Panc1 (cell line): ENCODE results near the gene AKAP7. TPM values are rescaled to one million over a fixed set of nuclear protein-coding genes. Genes with fewer than 3 reads are reported as not detected.
A peak's percentile ranks its signal among the peaks of the same experiment; 100 is the strongest.

Experiments used
- ATAC-seq: fragments of 200-7000 bp; cut with Tn5 transposase; 2 replicates; pipeline ENCODE4 v1.9.1; 2020; ENCODE audit warnings: mild to moderate bottlenecking, moderate library complexity
- BruUV-seq: library from RNA; stranded (reverse); fragments of 400-500 nt; replicated peaks from 2 replicates; lab custom pipeline; 2021; lab: Mats Ljungman, UMichigan
- CTCF ChIA-PET: fragments of 300-600 bp; sonication (Branson Sonifier 250); formaldehyde crosslinking; loops from one replicate; lab custom pipeline; 2022; ENCODE audit warnings: antibody characterized with exemption; lab: Charles Lee
- POLR2A ChIA-PET: fragments of 300-600 bp; sonication (Branson Sonifier 250); formaldehyde crosslinking; loops from one replicate; lab custom pipeline; 2022; ENCODE audit warnings: antibody characterized with exemption; lab: Charles Lee
- DNase-seq: peaks from one replicate; pipeline ENCODE4 v3.0.0-alpha.2; 2010; ENCODE audit warnings: low read depth, low spot score
- H3K27ac ChIP-seq: 2 replicates; pipeline ENCODE4 v1.5.1; 2011; ENCODE audit warnings: mild to moderate bottlenecking, low read length, inconsistent platforms
- H3K27me3 ChIP-seq: fragments of 200-500 bp; sonication (Bioruptor generic); 2 replicates; pipeline ENCODE4 v1.6.0; 2014; ENCODE audit warnings: low read length, inconsistent platforms; ENCODE audit not compliant: control insufficient read depth, insufficient read depth
- H3K36me3 ChIP-seq: fragments of 200-500 bp; sonication (Bioruptor generic); 2 replicates; pipeline ENCODE4 v1.5.1; 2014; ENCODE audit warnings: inconsistent platforms, mild to moderate bottlenecking, low read length, moderate library complexity; ENCODE audit not compliant: control insufficient read depth, insufficient read depth
- H3K4me1 ChIP-seq: 2 replicates; pipeline ENCODE4 v1.5.1; 2011; ENCODE audit warnings: inconsistent platforms, mild to moderate bottlenecking, low read length, moderate library complexity; ENCODE audit not compliant: control insufficient read depth, insufficient read depth
- H3K4me3 ChIP-seq, 2 experiments: 2 replicates each; pipeline ENCODE4 v1.5.1; 2011 to 2012; ENCODE audit warnings: low read depth in 2 of 2, low read length in 2 of 2, mild to moderate bottlenecking in 2 of 2, inconsistent platforms in 1 of 2, moderate library complexity in 1 of 2
- H3K9me3 ChIP-seq: fragments of 200-500 bp; sonication (Bioruptor generic); 2 replicates; pipeline ENCODE4 v1.5.1; 2014; ENCODE audit warnings: low read depth, mild to moderate bottlenecking, inconsistent platforms, low read length, moderate library complexity; ENCODE audit not compliant: control insufficient read depth, insufficient read depth
- POLR2AphosphoS5 ChIP-seq: IDR thresholded peaks from 2 replicates; pipeline ENCODE4 v1.6.1; 2012; ENCODE audit warnings: mild to moderate bottlenecking, low read depth, low read length, moderate library complexity
- REST ChIP-seq, 2 experiments: IDR thresholded peaks; 2 replicates each; pipeline ENCODE4 v1.6.1; 2011 to 2012; ENCODE audit warnings: low read depth in 2 of 2, control low read depth in 1 of 2, low read length in 1 of 2, mild to moderate bottlenecking in 1 of 2, moderate library complexity in 1 of 2; ENCODE audit not compliant: insufficient read depth in 1 of 2
- SIN3A ChIP-seq: IDR thresholded peaks from 2 replicates; pipeline ENCODE4 v1.6.1; 2012; ENCODE audit warnings: low read depth, mild to moderate bottlenecking, low read length, moderate library complexity, borderline replicate concordance; ENCODE audit not compliant: insufficient read depth
- TCF7L2 ChIP-seq: IDR thresholded peaks from 2 replicates; pipeline ENCODE4 v1.6.1; 2011; ENCODE audit warnings: mild to moderate bottlenecking, low read depth, low read length, inconsistent platforms
- in situ Hi-C: cut with HindIII; loops from 2 replicates; pipeline ENCODE4 v1.10.0; 2016; ENCODE audit warnings: low sequenced_read_pairs, low pct_unique_long_range_greater_than_20kb
- intact Hi-C: fragments of 100-400 bp; cut with micrococcal nuclease; formaldehyde crosslinking; loops from one replicate; pipeline ENCODE4 v1.10.0; 2022; ENCODE audit not compliant: unreplicated experiment
- total RNA-seq: library from RNA; stranded (reverse); gene quantifications from one replicate; pipeline ENCODE4 v1.2.1, GENCODE V29; 2021; ENCODE audit not compliant: unreplicated experiment
- TF ChIP-seq, protein P1 (sequence below): fragments of 450-650 bp; IDR thresholded peaks from 2 replicates; pipeline ENCODE4 v1.5.1; 2017; ENCODE audit warnings: mild to moderate bottlenecking

The AKAP7 gene
- total RNA-seq, 1 experiment from 2014 or later, result 3.2 TPM

DNA sequence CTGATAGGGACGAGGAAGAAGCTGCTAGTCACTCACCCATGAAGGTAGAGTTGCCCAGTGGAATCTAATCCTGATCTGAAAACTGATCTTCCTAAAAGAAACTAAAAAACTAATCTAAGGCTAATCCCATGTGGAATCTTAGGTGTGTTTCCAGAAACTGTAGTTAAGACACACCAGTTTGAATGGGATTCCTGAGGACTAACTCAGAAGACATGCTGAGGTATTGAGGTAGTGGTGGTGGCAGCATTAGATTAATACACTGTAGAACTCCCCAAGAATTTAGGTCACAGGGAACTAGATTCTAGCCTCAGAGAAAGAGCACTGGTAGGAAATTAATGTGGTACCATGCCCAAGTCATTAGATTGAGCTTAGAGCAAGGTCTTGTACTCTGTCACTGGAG is 19.6 kb upstream of the AKAP7 start:
- BruUV-seq, result no TSS peak
- Histone ChIP-seq H3K27me3 (no peaks in the 10 kb centered on the region), H3K4me1 (peaks cover 3% of the 10 kb centered on the region; the same call in 1 of the 2 replicates), H3K36me3 (no peaks in the 10 kb centered on the region), H3K27ac (peak overlapping the region; percentile 72), H3K4me3 (no peak overlapping the region), H3K9me3 (no peaks in the 10 kb centered on the region)
- DNase-seq, result no peak
- peak; percentile 43 for ATAC-seq
- intact Hi-C loops, result loop anchor here (1.0 kb wide), 1 partner anchor 230 kb away; no protein-coding TSS in a partner anchor
- POLR2A ChIA-PET, result no interaction called here
- in situ Hi-C loops, result no loop called here
- no peak for TF ChIP-seq REST (IDR thresholded peaks at IDR 0.05; ENCODE audit: insufficient read depth in 1 of 2, low read depth in 2 of 2, low read length in 1 of 2)
- no peak for TF ChIP-seq SIN3A
- TF ChIP-seq POLR2AphosphoS5, result no peak
- TF ChIP-seq, protein P1, sequence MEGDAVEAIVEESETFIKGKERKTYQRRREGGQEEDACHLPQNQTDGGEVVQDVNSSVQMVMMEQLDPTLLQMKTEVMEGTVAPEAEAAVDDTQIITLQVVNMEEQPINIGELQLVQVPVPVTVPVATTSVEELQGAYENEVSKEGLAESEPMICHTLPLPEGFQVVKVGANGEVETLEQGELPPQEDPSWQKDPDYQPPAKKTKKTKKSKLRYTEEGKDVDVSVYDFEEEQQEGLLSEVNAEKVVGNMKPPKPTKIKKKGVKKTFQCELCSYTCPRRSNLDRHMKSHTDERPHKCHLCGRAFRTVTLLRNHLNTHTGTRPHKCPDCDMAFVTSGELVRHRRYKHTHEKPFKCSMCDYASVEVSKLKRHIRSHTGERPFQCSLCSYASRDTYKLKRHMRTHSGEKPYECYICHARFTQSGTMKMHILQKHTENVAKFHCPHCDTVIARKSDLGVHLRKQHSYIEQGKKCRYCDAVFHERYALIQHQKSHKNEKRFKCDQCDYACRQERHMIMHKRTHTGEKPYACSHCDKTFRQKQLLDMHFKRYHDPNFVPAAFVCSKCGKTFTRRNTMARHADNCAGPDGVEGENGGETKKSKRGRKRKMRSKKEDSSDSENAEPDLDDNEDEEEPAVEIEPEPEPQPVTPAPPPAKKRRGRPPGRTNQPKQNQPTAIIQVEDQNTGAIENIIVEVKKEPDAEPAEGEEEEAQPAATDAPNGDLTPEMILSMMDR, result no peak
- TF ChIP-seq TCF7L2, result no peak
- CTCF ChIA-PET, result no interaction called here

DNA sequence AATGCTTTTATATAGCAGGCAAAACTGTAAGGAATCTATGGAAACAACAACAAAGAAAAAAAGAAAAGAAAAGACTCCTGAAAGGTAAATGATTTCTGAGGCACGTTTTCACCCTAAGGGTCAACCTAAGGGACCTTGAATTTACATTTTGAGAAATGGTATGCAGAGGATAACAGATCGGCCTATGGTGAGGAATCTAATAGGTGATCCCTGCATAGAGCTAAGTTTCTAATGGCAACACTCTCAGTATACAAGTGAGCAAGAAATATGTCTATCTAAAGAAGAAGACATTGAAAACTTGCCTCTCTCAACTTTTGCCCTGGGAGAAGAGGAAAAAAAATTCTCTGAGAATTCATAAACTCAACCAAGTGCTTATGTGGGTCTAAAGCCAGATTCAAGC is 18.9 kb upstream of the AKAP7 start:
- peak; percentile 54 for ATAC-seq
- in situ Hi-C loops, result no loop called here

More for the DNA sequence above, 18.9 kb upstream of the AKAP7 start:
- Histone ChIP-seq H3K9me3 (no peaks in the 10 kb centered on the region), H3K27ac (peak overlapping the region; percentile 72), H3K27me3 (no peaks in the 10 kb centered on the region), H3K4me3 (no peak overlapping the region), H3K4me1 (peaks cover 3% of the 10 kb centered on the region; the same call in 1 of the 2 replicates), H3K36me3 (no peaks in the 10 kb centered on the region)
- ChIA-PET CTCF (interaction anchor here (0.6 to 1.3 kb wide), 2 partner anchors 231 to 400 kb away, joined by 5 read pairs; no protein-coding TSS in a partner anchor), POLR2A (interaction anchor here (0.6 kb wide), 1 partner anchor 138 kb away, joined by 3 read pairs; no protein-coding TSS in a partner anchor)
- intact Hi-C loops, result loop anchor here (1.0 kb wide), 1 partner anchor 231 kb away; no protein-coding TSS in a partner anchor
- DNase-seq, result no peak
- BruUV-seq, result no TSS peak
- TF ChIP-seq POLR2AphosphoS5 (no peak), REST (IDR thresholded peaks at IDR 0.05; ENCODE audit: insufficient read depth in 1 of 2, low read depth in 2 of 2, low read length in 1 of 2) (no peak), SIN3A (no peak), TCF7L2 (no peak)
- TF ChIP-seq, protein P1, result no peak
